HG03025 (cell line): ENCODE data around the gene UROC1.

Experiments
- ATAC-seq: cut with Tn5 transposase; IDR thresholded peaks from one replicate; pipeline ENCODE4 v1.9.1; 2021; ENCODE audit warnings: mild to moderate bottlenecking, moderate library complexity; ENCODE audit not compliant: unreplicated experiment, low FRiP score

The UROC1 gene

GRCh38 chr3:126484148-126484547, 33.4 kb downstream of the UROC1 start:
- ATAC-seq, result no peak

- ATAC-seq, result no peak
Observed at GRCh38 chr3:126483321-126483761, 34.2 kb downstream of the UROC1 start.

- no peak for ATAC-seq
Observed at GRCh38 chr3:126482503-126483255, 34.9 kb downstream of the UROC1 start.

GRCh38 chr3:126481808-126482502, 35.6 kb downstream of the UROC1 start:
- no peak for ATAC-seq

- no peak for ATAC-seq
Observed at GRCh38 chr3:126480861-126481260, 36.7 kb downstream of the UROC1 start.

- ATAC-seq, result no peak
Observed at GRCh38 chr3:126480206-126480605, 37.4 kb downstream of the UROC1 start.

- ATAC-seq, result no peak
Observed at GRCh38 chr3:126479642-126480041, 37.9 kb downstream of the UROC1 start.

- no peak for ATAC-seq
Observed at GRCh38 chr3:126478581-126479310, 38.8 kb downstream of the UROC1 start.

- no peak for ATAC-seq
Observed at GRCh38 chr3:126477061-126477380, 40.6 kb downstream of the UROC1 start.

GRCh38 chr3:126476166-126477060, 41.2 kb downstream of the UROC1 start:
- peak; percentile 29 for ATAC-seq

GRCh38 chr3:126475413-126476114, 42.0 kb downstream of the UROC1 start, which contains the start of gene ZXDC:
TSS of gene ZXDC (minus strand) at chr3:126475891. CDS start at chr3:126475865, 26 bp downstream.
- ATAC-seq, result peak; percentile 80

- peak; percentile 18 for ATAC-seq
Observed at GRCh38 chr3:126474498-126475412, 42.8 kb downstream of the UROC1 start.

GRCh38 chr3:126473292-126474168, 44.0 kb downstream of the UROC1 start:
- ATAC-seq, result no peak

GRCh38 chr3:126472277-126473006, 45.1 kb downstream of the UROC1 start:
- no peak for ATAC-seq

GRCh38 chr3:126469479-126469878, 48.1 kb downstream of the UROC1 start:
- ATAC-seq, result no peak

- ATAC-seq, result no peak
Observed at GRCh38 chr3:126468028-126468891, 49.3 kb downstream of the UROC1 start.
